Ishikawa (cell line): Measurements from ENCODE around the gene GRM3.

Experiments
- CEBPB ChIP-seq: IDR thresholded peaks from 2 replicates; pipeline ENCODE4 v1.6.1; 2012
- CREB1 ChIP-seq: IDR thresholded peaks from 2 replicates; pipeline ENCODE4 v1.6.1; 2012; ENCODE audit warnings: low read depth
- EGR1 ChIP-seq: IDR thresholded peaks from 2 replicates; pipeline ENCODE4 v1.6.1; 2012
- EP300 ChIP-seq: IDR thresholded peaks from 2 replicates; pipeline ENCODE4 v1.6.1; 2012; ENCODE audit warnings: borderline replicate concordance
- FOXM1 ChIP-seq: IDR thresholded peaks from 2 replicates; pipeline ENCODE4 v1.6.1; 2012; ENCODE audit warnings: low read depth, borderline replicate concordance
- MAX ChIP-seq: IDR thresholded peaks from 2 replicates; pipeline ENCODE4 v1.6.1; 2012
- NFIC ChIP-seq: IDR thresholded peaks from 2 replicates; pipeline ENCODE4 v1.6.1; 2012
- RAD21 ChIP-seq: IDR thresholded peaks from 2 replicates; pipeline ENCODE4 v1.6.1; 2012; ENCODE audit warnings: low read depth
- REST ChIP-seq: IDR thresholded peaks from 2 replicates; pipeline ENCODE4 v1.6.1; 2012; ENCODE audit warnings: low read depth, mild to moderate bottlenecking
- TAF1 ChIP-seq: IDR thresholded peaks from 2 replicates; pipeline ENCODE4 v1.6.1; 2012; ENCODE audit warnings: low read depth, mild to moderate bottlenecking
- TCF12 ChIP-seq: IDR thresholded peaks from 2 replicates; pipeline ENCODE4 v1.6.1; 2012; ENCODE audit warnings: low read depth
- TEAD4 ChIP-seq: IDR thresholded peaks from 2 replicates; pipeline ENCODE4 v1.6.1; 2012
- USF1 ChIP-seq: IDR thresholded peaks from 2 replicates; pipeline ENCODE4 v1.6.1; 2012
- YY1 ChIP-seq: IDR thresholded peaks from 2 replicates; pipeline ENCODE4 v1.6.1; 2012; ENCODE audit warnings: low read depth
- ZBTB7A ChIP-seq: IDR thresholded peaks from 2 replicates; pipeline ENCODE4 v1.6.1; 2012; ENCODE audit warnings: low read depth

GRM3 gene

GRCh38 chr7:86848226-86848625 lies 204.5 kb downstream of the GRM3 start:
- no peak for TF ChIP-seq USF1
- TF ChIP-seq EP300: no peak
- TF ChIP-seq MAX: no peak
- no peak for TF ChIP-seq CEBPB
- TF ChIP-seq CREB1: no peak
- no peak for TF ChIP-seq TAF1
- no peak for TF ChIP-seq TCF12
- TF ChIP-seq TEAD4: no peak
- no peak for TF ChIP-seq YY1
- no peak for TF ChIP-seq FOXM1
- no peak for TF ChIP-seq RAD21
- TF ChIP-seq NFIC: no peak
- no peak for TF ChIP-seq REST
- no peak for TF ChIP-seq EGR1
- no peak for TF ChIP-seq ZBTB7A

- TF ChIP-seq TAF1 (no peak), EP300 (no peak), CREB1 (no peak), YY1 (no peak), REST (no peak), RAD21 (no peak), TCF12 (no peak), MAX (no peak), CEBPB (no peak), ZBTB7A (no peak), EGR1 (no peak), FOXM1 (no peak), TEAD4 (no peak), NFIC (no peak), USF1 (no peak)
Measured at GRCh38 chr7:86851566-86851965, 207.9 kb downstream of the GRM3 start.

GRCh38 chr7:86863452-86863851 lies 219.7 kb downstream of the GRM3 start:
- no peak for TF ChIP-seq TAF1
- TF ChIP-seq EP300: no peak
- TF ChIP-seq EGR1: no peak
- no peak for TF ChIP-seq CEBPB
- TF ChIP-seq CREB1: no peak
- TF ChIP-seq MAX: no peak
- TF ChIP-seq USF1: no peak
- no peak for TF ChIP-seq REST
- no peak for TF ChIP-seq TEAD4
- no peak for TF ChIP-seq NFIC
- no peak for TF ChIP-seq ZBTB7A
- TF ChIP-seq FOXM1: no peak
- TF ChIP-seq YY1: no peak
- TF ChIP-seq RAD21: no peak
- TF ChIP-seq TCF12: no peak
